Mucosa of descending colon (tissue), 3 donors: ENCODE data around the gene UGT1A5. TPM values are rescaled to one million over a fixed set of nuclear protein-coding genes. Genes with fewer than 3 reads are reported as not detected.

Experiments
- ATAC-seq: fragments of 200-7000 bp; cut with Tn5 transposase; one replicate; pipeline ENCODE4 v1.9.1; 2020; ENCODE audit warnings: mild to moderate bottlenecking, moderate library complexity
- DNase-seq, 3 donors: peaks; one replicate each; pipeline ENCODE4 v3.0.0-alpha.2; 2020
- H3K36me3 ChIP-seq: fragments of 200-600 bp; one replicate; pipeline ENCODE4 v1.8.0; 2021; ENCODE audit warnings: low read depth, mild to moderate bottlenecking
- H3K4me1 ChIP-seq: fragments of 200-600 bp; one replicate; pipeline ENCODE4 v1.8.0; 2021; ENCODE audit warnings: low read depth, mild to moderate bottlenecking
- H3K4me3 ChIP-seq: fragments of 200-600 bp; one replicate; pipeline ENCODE4 v1.8.0; 2021; ENCODE audit warnings: mild to moderate bottlenecking
- H3K9me3 ChIP-seq: fragments of 200-600 bp; one replicate; pipeline ENCODE4 v1.8.0; 2021; ENCODE audit warnings: mild to moderate bottlenecking
- intact Hi-C, 2 donors: fragments of 100-400 bp; cut with DNase I in 1 of 2; cut with micrococcal nuclease in 1 of 2; formaldehyde crosslinking; loops; one replicate each; pipeline versions ENCODE4 v1.11.0 to v1.11.1; 2022; cut with DNase I, micrococcal nuclease
- total RNA-seq, 3 donors: library from RNA; stranded (reverse); fragmentation: NEBNext Ultra II Directional in 2 of 3; extraction: Animal tissue kit (Norgen Biotek cat#: 25700) in 2 of 3; gene quantifications; one replicate each; pipeline versions ENCODE4 v1.2.1 to v1.2.4, GENCODE V29; 2021 to 2023
- TF ChIP-seq, protein P1 (sequence below): fragments of 200-600 bp; IDR thresholded peaks from one replicate; pipeline ENCODE4 v1.8.0; 2022; ENCODE audit warnings: antibody characterized with exemption, mild to moderate bottlenecking
- donor health status: DM: no; HTN: no; CAD: no; lungs with moderate emphysema.
- donor health status: DM: no; HTN: no; CAD: no.
- donor health status: DM: no; HTN: yes; CAD: no.

The UGT1A5 gene
- total RNA-seq, 3 donors from 2014 or later = 2.1 to 6.5 (median 2.4) TPM

DNA sequence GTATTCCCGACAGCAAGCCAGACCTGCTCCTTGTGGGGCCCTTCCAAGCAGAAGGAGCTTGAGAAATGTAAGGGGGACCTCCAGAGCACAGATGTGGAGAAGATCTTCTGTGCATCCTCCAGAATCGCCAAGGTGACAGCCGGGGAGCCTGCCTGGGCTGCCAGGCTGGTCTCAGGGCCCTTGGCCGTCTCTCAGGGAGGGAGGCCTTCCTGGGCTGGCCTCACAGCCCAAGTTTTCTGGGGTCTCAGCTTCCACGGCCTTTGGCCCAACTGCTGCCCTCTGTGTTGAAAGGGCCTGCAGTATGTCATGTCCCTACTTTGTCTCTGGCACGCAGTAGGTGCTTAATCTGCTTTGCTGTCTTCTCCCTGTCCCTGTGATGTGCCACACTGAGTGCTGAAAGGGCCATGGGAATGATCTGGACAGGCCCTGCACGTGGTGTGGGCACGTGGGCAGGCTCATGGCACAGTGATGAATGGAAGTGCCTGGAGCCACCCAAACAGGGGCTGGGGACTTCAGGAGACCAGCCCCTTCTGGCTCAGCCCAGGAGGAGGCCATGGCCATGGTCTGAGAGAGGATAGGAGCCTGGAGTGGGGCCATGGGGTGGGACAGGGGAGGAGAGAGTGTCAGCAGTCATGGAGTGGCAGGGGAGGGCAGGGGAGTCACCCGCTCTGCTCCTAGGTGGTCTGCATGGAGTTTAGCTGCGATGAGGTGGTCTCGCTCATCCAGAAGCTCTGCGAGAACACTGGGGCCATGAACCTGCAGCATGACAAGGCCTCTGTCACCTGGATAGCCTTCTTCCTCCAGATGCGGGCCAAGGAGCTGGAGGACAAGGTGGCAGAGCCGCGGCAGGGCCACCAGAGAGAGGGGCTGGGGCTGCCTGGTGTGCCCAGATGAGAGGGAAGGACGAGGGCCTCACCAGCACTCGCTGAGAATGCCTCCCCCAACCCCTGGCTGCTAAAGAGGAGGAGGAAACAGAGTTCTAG lies 106.2 kb downstream of the UGT1A5 start:
- TF ChIP-seq, protein P1, sequence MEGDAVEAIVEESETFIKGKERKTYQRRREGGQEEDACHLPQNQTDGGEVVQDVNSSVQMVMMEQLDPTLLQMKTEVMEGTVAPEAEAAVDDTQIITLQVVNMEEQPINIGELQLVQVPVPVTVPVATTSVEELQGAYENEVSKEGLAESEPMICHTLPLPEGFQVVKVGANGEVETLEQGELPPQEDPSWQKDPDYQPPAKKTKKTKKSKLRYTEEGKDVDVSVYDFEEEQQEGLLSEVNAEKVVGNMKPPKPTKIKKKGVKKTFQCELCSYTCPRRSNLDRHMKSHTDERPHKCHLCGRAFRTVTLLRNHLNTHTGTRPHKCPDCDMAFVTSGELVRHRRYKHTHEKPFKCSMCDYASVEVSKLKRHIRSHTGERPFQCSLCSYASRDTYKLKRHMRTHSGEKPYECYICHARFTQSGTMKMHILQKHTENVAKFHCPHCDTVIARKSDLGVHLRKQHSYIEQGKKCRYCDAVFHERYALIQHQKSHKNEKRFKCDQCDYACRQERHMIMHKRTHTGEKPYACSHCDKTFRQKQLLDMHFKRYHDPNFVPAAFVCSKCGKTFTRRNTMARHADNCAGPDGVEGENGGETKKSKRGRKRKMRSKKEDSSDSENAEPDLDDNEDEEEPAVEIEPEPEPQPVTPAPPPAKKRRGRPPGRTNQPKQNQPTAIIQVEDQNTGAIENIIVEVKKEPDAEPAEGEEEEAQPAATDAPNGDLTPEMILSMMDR = no peak

DNA sequence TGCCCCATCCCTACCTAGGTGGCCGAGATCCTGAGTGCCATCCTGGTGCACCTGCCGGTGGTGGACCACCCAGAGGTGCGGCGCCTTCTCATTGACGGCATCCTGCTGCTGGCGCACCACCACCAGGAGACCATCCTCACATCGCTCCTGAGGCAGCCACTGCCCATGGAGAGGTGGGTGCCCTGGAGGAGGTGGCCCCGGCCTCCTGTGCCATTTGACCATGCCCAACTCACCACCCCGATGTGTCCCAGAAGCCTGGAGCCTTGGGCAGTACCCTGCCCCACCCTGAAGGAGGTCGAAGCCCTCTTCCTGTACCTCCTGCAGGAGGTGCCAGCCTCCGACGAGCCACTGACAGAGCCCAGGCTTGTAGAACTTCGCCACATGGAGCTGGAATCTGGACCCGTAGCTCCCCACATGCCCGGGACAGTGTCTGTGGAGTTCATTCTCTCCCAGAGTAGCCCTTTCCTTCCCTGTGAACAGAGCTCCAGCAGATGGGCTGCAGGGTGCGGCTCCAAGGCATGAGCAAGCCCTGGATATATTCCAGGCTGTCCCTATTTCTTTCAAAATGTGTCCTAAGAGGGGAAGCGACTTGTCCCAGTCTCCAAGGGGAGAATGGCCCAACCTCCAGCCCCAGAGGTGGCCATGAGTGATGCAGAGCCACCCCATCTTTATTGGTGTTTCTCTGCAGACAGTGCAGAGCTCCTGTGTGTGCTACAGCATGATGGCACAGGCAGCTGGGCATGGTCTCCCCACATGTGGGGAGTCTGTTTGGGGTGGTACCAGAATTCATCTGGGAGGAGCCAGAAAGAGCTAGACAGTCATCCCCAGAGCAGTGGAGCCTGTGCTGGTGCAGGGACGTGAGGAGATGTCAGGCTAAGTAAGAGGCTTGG lies 107.4 kb downstream of the UGT1A5 start:
- ATAC-seq (no peak), DNase-seq (no peak)
- Histone ChIP-seq H3K4me1 (no peaks in the 10 kb centered on the region), H3K9me3 (no peaks in the 10 kb centered on the region), H3K4me3 (no peak overlapping the region), H3K36me3 (no peaks in the 10 kb centered on the region)
- intact Hi-C loops = no loop called here
- TF ChIP-seq, protein P1 = no peak

More for the DNA sequence above, 106.2 kb downstream of the UGT1A5 start:
- no peak overlapping the region for H3K4me3 ChIP-seq
- DNase-seq = no peak
- intact Hi-C loops = no loop called here
- no peak for ATAC-seq
- no peaks in the 10 kb centered on the region for H3K9me3 ChIP-seq
- no peaks in the 10 kb centered on the region for H3K4me1 ChIP-seq
- H3K36me3 ChIP-seq = no peaks in the 10 kb centered on the region

DNA sequence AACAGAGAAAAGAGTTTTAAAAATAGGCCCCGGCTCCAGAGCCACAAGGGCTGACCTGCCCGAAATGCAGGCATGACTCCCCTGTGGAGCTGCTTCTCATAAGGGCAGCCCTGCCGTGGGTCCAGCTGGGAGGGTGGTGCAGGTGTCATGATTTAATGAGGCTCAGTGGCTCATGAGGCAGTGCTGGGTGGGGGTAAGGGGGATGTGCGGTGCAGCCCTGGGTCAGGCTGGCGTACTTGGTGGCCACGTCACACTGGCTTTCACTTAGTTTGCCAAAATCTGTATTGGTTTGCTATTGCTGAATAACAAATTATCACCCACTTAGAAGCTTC lies 108.0 kb downstream of the UGT1A5 start:
- H3K4me3 ChIP-seq = no peak overlapping the region
- intact Hi-C loops = no loop called here
- DNase-seq = no peak
- H3K36me3 ChIP-seq = no peaks in the 10 kb centered on the region
- TF ChIP-seq, protein P1 = no peak
- ATAC-seq = no peak
- no peaks in the 10 kb centered on the region for H3K9me3 ChIP-seq
- no peaks in the 10 kb centered on the region for H3K4me1 ChIP-seq

DNA sequence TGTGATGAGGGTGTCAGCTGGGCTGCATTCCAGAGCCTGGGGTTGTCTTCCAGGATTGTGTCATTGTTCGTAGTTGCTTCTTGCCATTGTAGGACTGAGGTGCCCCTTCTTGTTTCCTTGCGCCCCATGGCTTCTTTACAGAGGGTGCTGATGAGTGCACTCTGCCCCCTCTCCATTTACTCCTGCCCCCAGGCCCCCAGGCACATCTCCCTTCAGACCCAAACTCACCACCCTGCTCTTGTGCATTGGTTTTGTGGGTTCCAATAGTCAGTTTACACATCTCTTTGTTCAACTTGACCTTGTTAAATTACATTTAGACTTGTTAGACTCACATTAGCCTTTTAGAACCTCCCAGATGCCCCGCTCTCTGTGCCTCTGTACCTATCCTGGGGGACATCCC lies 108.5 kb downstream of the UGT1A5 start:
- Histone ChIP-seq H3K4me1 (no peaks in the 10 kb centered on the region), H3K36me3 (no peaks in the 10 kb centered on the region), H3K9me3 (no peaks in the 10 kb centered on the region), H3K4me3 (no peak overlapping the region)
- intact Hi-C loops = no loop called here
- DNase-seq (no peak), ATAC-seq (no peak)
- TF ChIP-seq, protein P1 = no peak

DNA sequence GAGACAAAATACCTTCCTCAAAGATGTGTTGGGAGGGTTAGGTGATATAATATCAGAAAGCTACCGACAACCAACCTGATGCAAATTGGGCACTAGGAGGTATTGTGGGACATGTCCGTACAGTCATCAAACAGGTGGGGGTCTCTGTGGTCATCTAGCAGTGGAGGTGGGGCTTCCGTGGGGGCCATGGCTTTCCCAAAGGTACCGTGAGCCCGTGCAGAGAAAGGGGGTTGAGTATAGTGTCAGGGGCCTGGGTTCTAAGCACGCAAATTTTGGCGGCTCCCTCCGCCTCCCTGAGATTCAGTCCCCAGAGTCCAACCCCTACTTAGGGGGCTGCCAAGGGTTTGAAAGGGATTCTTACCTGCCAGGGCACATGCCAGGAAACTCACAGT lies 109.0 kb downstream of the UGT1A5 start:
- no peaks in the 10 kb centered on the region for H3K9me3 ChIP-seq
- DNase-seq = no peak
- H3K36me3 ChIP-seq = no peaks in the 10 kb centered on the region
- TF ChIP-seq, protein P1 = no peak
- ATAC-seq = no peak
- intact Hi-C loops = no loop called here
- no peak overlapping the region for H3K4me3 ChIP-seq
- no peaks in the 10 kb centered on the region for H3K4me1 ChIP-seq
